GM19455 (cell line): Measurements from ENCODE around the gene TRHDE.
"Not testable (repeated sequence)": the region's sequence is repeated elsewhere in the genome, so short reads cannot be mapped to it uniquely, and the experiment has no call there.

Source experiments
- ATAC-seq: cut with Tn5 transposase; IDR thresholded peaks from one replicate; pipeline ENCODE4 v1.9.1; 2021; ENCODE audit not compliant: unreplicated experiment

Gene TRHDE

GRCh38 chr12:72610342-72610741, 338.2 kb downstream of the TRHDE start:
- no peak for ATAC-seq

GRCh38 chr12:72610854-72611358, 338.7 kb downstream of the TRHDE start:
- no peak for ATAC-seq

GRCh38 chr12:72612171-72612570, 340.0 kb downstream of the TRHDE start:
- ATAC-seq: no peak

DNA sequence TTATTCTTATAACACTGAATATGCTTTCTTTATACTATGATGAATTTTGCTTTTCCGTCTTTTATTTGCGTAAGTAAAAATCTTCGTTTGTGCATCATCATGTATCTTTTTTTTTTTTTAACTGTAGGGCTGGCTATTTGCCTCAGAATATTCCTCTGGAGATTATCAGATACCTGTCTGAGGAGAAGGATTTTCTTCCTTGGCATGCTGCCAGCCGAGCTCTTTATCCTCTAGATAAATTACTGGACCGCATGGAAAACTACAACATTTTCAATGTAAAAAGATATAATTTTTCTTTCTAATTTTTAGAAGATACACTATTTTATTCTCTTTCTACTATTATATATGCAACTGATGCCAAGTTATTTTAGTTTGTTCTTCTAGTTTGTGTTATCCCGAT, 346.6 kb downstream of the TRHDE start:
- no peak for ATAC-seq

DNA sequence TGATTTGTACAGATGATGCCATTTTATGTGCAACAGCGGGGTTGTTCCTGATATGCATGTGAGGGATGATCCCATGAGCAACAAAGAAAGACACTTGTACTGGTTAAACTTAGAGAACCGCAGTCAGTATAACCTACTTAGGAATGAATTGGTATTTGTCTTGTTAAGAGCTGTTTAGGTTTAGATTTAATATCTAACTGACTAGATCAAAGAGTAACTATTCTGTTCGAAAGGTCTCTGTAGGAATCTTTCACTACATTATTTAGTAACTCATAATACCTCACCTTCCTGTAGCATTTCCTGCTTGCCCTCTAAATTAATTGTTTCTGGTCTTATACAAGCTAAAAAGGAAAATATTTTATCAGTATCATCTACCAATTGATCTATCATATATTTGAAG, 350.4 kb downstream of the TRHDE start:
- no peak for ATAC-seq

DNA sequence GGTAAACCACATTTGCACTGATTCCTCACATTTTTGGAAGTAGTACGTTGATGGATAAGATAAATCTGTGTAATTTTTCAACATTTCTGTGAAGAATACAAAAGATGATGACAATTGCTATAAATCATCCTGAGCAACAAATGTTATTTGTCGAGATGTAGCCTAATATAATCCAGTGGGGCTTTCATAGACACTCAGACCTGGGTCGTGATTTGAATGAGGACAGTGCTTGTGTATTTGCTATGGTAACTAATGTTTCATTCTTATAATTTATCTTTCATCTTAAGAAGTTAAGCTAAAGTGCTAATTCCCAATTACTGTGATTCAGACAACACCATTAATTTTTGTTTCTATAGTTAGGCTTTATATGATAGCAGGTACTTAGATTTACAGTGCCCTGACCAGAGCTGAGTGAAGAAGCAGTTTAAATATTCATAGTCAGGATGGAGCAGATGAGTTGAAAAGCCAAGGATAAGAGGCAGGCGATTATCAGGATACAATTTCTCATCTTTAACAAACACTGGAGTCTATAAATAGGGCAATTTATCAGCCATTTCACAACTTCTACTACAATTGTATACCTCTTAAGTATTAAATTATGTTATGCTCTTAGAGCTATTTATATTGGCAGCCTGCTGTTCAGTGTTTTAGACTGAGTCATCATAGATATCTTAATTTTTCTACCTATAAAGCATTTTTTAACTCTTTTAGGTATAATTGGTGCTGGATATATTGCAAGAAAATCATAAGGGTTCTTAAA, 359.9 kb downstream of the TRHDE start:
- ATAC-seq: no peak

DNA sequence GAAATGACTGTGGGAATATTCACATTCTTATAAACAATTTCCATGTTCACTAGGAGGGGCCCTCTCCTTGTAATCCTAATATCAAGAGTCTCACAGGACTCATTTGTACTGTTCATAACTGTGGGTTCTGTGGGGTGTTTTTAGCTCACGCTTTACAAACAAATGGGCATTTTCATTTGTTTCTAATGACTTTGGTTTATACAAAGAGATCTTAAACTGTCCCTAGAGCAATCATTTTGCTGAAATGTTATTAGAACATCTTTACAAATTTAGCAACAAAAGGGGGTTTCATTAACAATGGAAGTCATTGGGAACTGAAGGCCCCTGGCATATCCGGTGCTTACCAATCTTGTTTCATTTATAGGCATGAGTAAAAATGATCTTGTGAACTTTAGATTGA, 370.5 kb downstream of the TRHDE start:
- no peak for ATAC-seq

DNA sequence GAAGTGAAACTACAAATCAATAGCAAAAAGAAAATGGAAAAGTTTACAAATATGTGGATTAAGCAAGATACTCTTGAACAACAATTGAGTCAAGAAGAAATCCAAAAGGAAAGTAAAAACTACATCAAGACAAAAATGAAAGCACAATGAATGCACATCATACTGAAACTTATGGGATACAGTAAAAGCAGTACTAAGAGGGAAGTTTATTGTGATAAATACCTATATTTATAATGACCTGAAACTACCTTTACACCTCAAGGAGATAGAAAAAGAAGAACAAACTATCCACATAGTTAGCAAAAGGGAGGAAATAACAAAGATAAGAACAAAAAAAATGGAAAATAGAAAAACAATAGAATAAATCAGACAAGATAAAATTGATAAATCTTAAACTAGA, 375.0 kb downstream of the TRHDE start:
- ATAC-seq: no peak

GRCh38 chr12:72658615-72659014, 386.4 kb downstream of the TRHDE start:
- no peak for ATAC-seq

- not testable (repeated sequence) for ATAC-seq
These were observed 388.0 kb downstream of the TRHDE start for GRCh38 chr12:72660174-72660573.

DNA sequence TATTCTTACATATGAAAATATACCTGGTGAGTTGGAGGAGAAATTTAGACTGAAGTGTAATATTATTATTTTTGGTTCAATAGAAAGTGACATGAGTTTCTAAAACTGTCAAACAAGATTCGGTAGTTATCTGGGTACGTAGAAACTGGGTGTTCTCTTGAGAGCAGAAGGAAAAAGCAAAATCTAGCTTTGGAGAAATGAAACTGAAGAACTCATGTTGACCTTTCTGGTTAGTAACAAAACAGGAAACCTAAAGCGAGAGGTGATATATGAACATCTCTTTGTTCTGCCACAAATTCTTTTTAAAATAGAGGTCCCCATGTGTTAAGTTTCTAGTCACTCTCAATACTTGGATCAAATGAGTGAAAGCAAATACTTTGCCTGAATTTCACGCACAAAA, 401.7 kb downstream of the TRHDE start:
- no peak for ATAC-seq

- ATAC-seq: no peak
These were observed 404.4 kb downstream of the TRHDE start for GRCh38 chr12:72676556-72676955.

- no peak for ATAC-seq
These were observed 405.0 kb downstream of the TRHDE start for GRCh38 chr12:72677139-72677538.

DNA sequence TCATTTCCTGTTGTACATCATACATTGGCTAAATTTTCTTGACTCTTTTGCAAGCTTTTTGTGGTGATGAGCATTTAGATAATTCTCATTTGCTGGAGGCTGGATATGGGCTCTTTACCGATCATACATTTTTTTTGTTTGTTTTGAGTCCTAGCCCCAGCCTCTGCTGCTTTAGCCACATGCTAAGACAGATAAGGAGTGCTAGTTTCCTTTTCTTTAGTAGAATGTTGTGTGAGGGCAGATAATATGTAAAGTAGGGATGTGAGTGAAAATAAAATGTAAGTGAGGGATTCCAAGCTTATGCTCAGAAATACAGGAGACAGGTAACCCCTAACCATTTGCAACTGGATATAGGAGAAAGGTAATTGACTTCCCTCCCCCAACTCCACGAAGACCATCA, 405.7 kb downstream of the TRHDE start:
- ATAC-seq: no peak

GRCh38 chr12:72679147-72679757, 407.1 kb downstream of the TRHDE start:
- no peak for ATAC-seq

GRCh38 chr12:72681028-72681427, 408.9 kb downstream of the TRHDE start:
- no peak for ATAC-seq

GRCh38 chr12:72684491-72684890, 412.3 kb downstream of the TRHDE start:
- ATAC-seq: no peak

- no peak for ATAC-seq
These were observed 420.2 kb downstream of the TRHDE start for GRCh38 chr12:72692338-72692737.

DNA sequence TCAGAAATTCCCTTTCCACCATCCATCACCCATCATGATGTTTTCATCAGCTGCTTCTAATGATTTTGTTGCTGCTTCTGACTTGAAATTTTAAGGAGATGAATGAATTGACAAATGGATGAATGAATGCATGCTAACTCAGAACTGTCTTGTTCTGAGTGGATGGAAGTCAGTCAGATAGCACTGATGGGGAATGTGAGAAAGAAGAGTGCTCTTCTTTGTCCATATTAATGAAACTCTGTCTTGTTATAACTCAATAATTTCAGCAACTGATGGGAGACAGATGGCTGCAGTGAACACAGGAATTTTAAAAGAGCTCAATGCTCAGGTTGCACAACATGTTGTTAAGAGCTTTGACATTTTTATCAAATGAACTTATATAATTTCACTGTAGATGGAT, 422.0 kb downstream of the TRHDE start:
- ATAC-seq: no peak

- ATAC-seq: no peak
These were observed 427.2 kb downstream of the TRHDE start for GRCh38 chr12:72699362-72699761.

- ATAC-seq: not testable (repeated sequence)
These were observed 439.9 kb downstream of the TRHDE start for GRCh38 chr12:72712025-72712424.

GRCh38 chr12:72716221-72716620, 444.1 kb downstream of the TRHDE start:
- ATAC-seq: no peak

DNA sequence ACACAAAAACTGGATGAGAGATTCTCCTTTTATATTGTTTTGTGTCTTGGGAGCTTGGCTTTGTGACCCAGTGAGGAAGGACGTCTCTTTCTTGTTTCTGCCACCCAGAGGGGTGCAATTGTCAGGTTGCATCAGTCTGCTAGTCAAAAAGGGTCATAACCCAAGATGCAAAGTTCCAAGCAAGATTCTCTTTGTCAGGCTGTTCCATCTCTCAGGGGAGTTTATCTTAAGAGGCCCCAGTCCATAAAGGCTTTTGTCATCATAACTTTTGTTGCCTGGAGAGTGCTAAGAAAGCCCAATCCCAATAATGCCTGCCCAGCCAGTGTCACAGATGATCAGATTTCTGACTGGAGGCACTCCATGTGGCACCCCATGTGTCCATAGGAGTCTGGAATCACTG, 444.9 kb downstream of the TRHDE start:
- ATAC-seq: no peak
